ENCODE data around the gene ENPP1. TPM values are rescaled to one million over a fixed set of nuclear protein-coding genes. Genes with fewer than 3 reads are reported as not detected.

ENPP1 gene
- total RNA-seq, 1 donor = 16.3 TPM

DNA sequence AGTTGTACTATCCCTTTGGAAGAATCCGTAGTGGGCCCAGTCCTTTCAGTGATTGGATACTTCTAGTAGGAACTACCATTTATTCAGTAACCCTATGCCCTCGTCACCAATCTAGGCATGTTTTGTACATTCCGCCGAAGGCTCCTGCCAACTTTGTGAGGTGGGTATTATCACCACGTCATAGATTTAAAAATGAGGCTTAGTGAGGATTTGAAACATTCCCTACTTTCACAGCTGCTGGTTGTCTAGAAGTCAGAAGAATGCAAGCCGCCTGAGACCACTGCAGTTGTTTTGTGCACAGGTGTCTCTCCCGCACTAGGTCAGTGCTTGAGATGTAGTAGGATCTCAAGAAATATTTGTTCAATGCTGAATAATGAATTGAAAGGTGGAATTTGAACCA is 32.6 kb downstream of the ENPP1 start:
- Histone ChIP-seq H3K79me2 (ENCODE audit: insufficient read depth, low read length) (peaks cover 31% of the 10 kb centered on the region), H2AFZ (ENCODE audit: low read length) (no peak overlapping the region), H3K36me3 (ENCODE audit: insufficient read depth, low read length) (no peaks in the 10 kb centered on the region), H3K27ac (ENCODE audit: low read depth, low read length) (no peak overlapping the region), H3K4me2 (ENCODE audit: insufficient read depth, low read length) (no peak overlapping the region), H3K4me3 (ENCODE audit: insufficient read depth, low read length) (no peak overlapping the region), H3K4me1 (ENCODE audit: insufficient read depth, low read length) (peaks cover 4% of the 10 kb centered on the region), H3K27me3 (ENCODE audit: insufficient read depth, low read length) (no peaks in the 10 kb centered on the region), H3K9me3 (ENCODE audit: low read depth, low read length) (no peaks in the 10 kb centered on the region), H4K20me1 (ENCODE audit: insufficient read depth, low read length) (no peaks in the 10 kb centered on the region)
- TF ChIP-seq CTCF (IDR thresholded peaks at IDR 0.05; ENCODE audit: extremely low read depth, low read depth, low read length) = no peak
- DNase-seq (ENCODE audit: insufficient read length, low spot score, missing footprints) = no peak

DNA sequence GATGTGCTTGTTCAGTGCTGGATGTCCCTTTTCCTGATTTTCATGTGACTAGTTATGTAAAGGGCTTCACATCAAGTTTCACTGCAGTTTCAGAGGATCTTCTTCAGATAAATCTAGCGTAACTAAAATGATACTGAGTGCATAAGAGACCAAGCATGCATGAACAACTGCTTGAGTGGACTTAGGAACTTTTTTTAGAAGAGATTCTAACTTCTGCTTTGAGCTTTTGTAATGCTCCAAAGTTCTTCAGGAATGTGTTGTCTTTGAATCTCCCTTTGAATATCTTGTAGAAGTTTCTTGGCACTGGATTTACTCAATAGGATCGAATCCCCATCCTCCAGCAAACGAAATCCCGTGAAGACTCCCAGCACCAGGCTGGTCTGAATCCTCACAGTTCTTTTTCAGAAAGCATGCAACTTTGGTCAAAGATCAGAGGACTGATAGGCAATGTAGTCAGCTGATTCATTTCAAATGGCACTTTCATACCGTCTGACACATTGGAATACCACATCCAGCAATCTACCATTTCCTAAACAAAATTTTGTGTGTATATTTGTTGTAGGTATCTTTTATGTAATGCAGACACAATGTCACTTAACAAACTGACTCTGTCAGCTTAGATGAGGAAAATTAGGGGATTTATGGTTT is 33.2 kb downstream of the ENPP1 start:
- H3K79me2 ChIP-seq (ENCODE audit: insufficient read depth, low read length) = peaks cover 33% of the 10 kb centered on the region
- H4K20me1 ChIP-seq (ENCODE audit: insufficient read depth, low read length) = no peaks in the 10 kb centered on the region
- H3K4me3 ChIP-seq (ENCODE audit: insufficient read depth, low read length) = no peak overlapping the region
- no peaks in the 10 kb centered on the region for H3K9me3 ChIP-seq (ENCODE audit: low read depth, low read length)
- no peak for TF ChIP-seq CTCF (IDR thresholded peaks at IDR 0.05; ENCODE audit: extremely low read depth, low read depth, low read length)
- no peak overlapping the region for H3K4me2 ChIP-seq (ENCODE audit: insufficient read depth, low read length)
- no peaks in the 10 kb centered on the region for H3K36me3 ChIP-seq (ENCODE audit: insufficient read depth, low read length)
- H3K27ac ChIP-seq (ENCODE audit: low read depth, low read length) = no peak overlapping the region
- peaks cover 4% of the 10 kb centered on the region for H3K4me1 ChIP-seq (ENCODE audit: insufficient read depth, low read length)
- DNase-seq (ENCODE audit: insufficient read length, low spot score, missing footprints) = no peak
- no peaks in the 10 kb centered on the region for H3K27me3 ChIP-seq (ENCODE audit: insufficient read depth, low read length)
- H2AFZ ChIP-seq (ENCODE audit: low read length) = no peak overlapping the region

GRCh38 chr6:131843768-131844167 is 35.9 kb downstream of the ENPP1 start:
- no peaks in the 10 kb centered on the region for H3K36me3 ChIP-seq (ENCODE audit: insufficient read depth, low read length)

More at GRCh38 chr6:131843768-131844167, 35.9 kb downstream of the ENPP1 start:
- Histone ChIP-seq H3K9me3 (ENCODE audit: low read depth, low read length) (no peaks in the 10 kb centered on the region), H3K4me2 (ENCODE audit: insufficient read depth, low read length) (no peak overlapping the region), H3K79me2 (ENCODE audit: insufficient read depth, low read length) (peaks cover 28% of the 10 kb centered on the region), H2AFZ (ENCODE audit: low read length) (no peak overlapping the region), H3K27ac (ENCODE audit: low read depth, low read length) (no peak overlapping the region), H4K20me1 (ENCODE audit: insufficient read depth, low read length) (no peaks in the 10 kb centered on the region), H3K4me1 (ENCODE audit: insufficient read depth, low read length) (no peaks in the 10 kb centered on the region), H3K4me3 (ENCODE audit: insufficient read depth, low read length) (no peak overlapping the region), H3K27me3 (ENCODE audit: insufficient read depth, low read length) (no peaks in the 10 kb centered on the region)
- DNase-seq (ENCODE audit: insufficient read length, low spot score, missing footprints) = peak; percentile 15
- no peak for TF ChIP-seq CTCF (IDR thresholded peaks at IDR 0.05; ENCODE audit: extremely low read depth, low read depth, low read length)
